GM21367 (cell line): ENCODE data around the gene KCNN2.
A peak's percentile ranks its signal among the peaks of the same experiment; 100 is the strongest.
"Not testable (repeated sequence)": the region's sequence is repeated elsewhere in the genome, so short reads cannot be mapped to it uniquely, and the experiment has no call there.

Experiments
- ATAC-seq: cut with Tn5 transposase; IDR thresholded peaks from one replicate; pipeline ENCODE4 v1.9.1; 2021; ENCODE audit not compliant: unreplicated experiment

Gene KCNN2

GRCh38 chr5:114418176-114419066 is 56.6 kb downstream of the KCNN2 start:
- ATAC-seq: peak; percentile 96

GRCh38 chr5:114419067-114419388 is 57.2 kb downstream of the KCNN2 start:
- peak; percentile 25 for ATAC-seq

GRCh38 chr5:114419959-114420358 is 58.1 kb downstream of the KCNN2 start:
- no peak for ATAC-seq

GRCh38 chr5:114427204-114427603 is 65.3 kb downstream of the KCNN2 start:
- ATAC-seq: no peak

GRCh38 chr5:114430532-114430931 is 68.7 kb downstream of the KCNN2 start:
- no peak for ATAC-seq

GRCh38 chr5:114432684-114433083 is 70.8 kb downstream of the KCNN2 start:
- not testable (repeated sequence) for ATAC-seq

- no peak for ATAC-seq
Measured at GRCh38 chr5:114434396-114435219, 72.7 kb downstream of the KCNN2 start.

GRCh38 chr5:114435220-114435481 is 73.3 kb downstream of the KCNN2 start:
- ATAC-seq: no peak

- ATAC-seq: no peak
Measured at GRCh38 chr5:114435885-114436299, 74.0 kb downstream of the KCNN2 start.

GRCh38 chr5:114437936-114438335 is 76.1 kb downstream of the KCNN2 start:
- ATAC-seq: no peak

- ATAC-seq: no peak
Measured at GRCh38 chr5:114438471-114438870, 76.6 kb downstream of the KCNN2 start.

GRCh38 chr5:114447084-114447773 is 85.4 kb downstream of the KCNN2 start:
- peak; percentile 43 for ATAC-seq

- no peak for ATAC-seq
Measured at GRCh38 chr5:114448481-114448880, 86.6 kb downstream of the KCNN2 start.

GRCh38 chr5:114449860-114450421 is 88.1 kb downstream of the KCNN2 start:
- ATAC-seq: peak; percentile 98

GRCh38 chr5:114450437-114450836 is 88.6 kb downstream of the KCNN2 start:
- ATAC-seq: no peak

GRCh38 chr5:114458726-114459125 is 96.9 kb downstream of the KCNN2 start:
- ATAC-seq: no peak

GRCh38 chr5:114467171-114467570 is 105.3 kb downstream of the KCNN2 start:
- ATAC-seq: no peak

- no peak for ATAC-seq
Measured at GRCh38 chr5:114467729-114468128, 105.9 kb downstream of the KCNN2 start.

- no peak for ATAC-seq
Measured at GRCh38 chr5:114469372-114469771, 107.5 kb downstream of the KCNN2 start.

- ATAC-seq: no peak
Measured at GRCh38 chr5:114471529-114471928, 109.7 kb downstream of the KCNN2 start.

GRCh38 chr5:114473541-114473940 is 111.7 kb downstream of the KCNN2 start:
- no peak for ATAC-seq
